Endodermal cell (in vitro differentiated cells): ENCODE data around the gene GPHN. TPM values are rescaled to one million over a fixed set of nuclear protein-coding genes. Genes with fewer than 3 reads are reported as not detected.
"Not testable (repeated sequence)": the region's sequence is repeated elsewhere in the genome, so short reads cannot be mapped to it uniquely, and the experiment has no call there.

Experiments
- DNase-seq: peaks from one replicate; pipeline ENCODE4 v3.0.0-alpha.2; 2017
- H3K27ac ChIP-seq: 2 replicates; pipeline ENCODE4 v1.5.1; 2013; ENCODE audit warnings: mild to moderate bottlenecking, low read depth, low read length, moderate library complexity
- H3K27me3 ChIP-seq: 2 replicates; pipeline ENCODE4 v1.6.1; 2013; ENCODE audit warnings: mild to moderate bottlenecking, low read length, moderate library complexity; ENCODE audit not compliant: insufficient read depth, control insufficient read depth, poor library complexity, severe bottlenecking
- H3K36me3 ChIP-seq: 2 replicates; pipeline ENCODE4 v1.7.0; 2013; ENCODE audit warnings: mild to moderate bottlenecking, low read length, moderate library complexity; ENCODE audit not compliant: control insufficient read depth, insufficient read depth
- H3K4me1 ChIP-seq: one replicate; pipeline ENCODE4 v1.7.0; 2013; ENCODE audit warnings: low read length; ENCODE audit not compliant: control insufficient read depth, insufficient read depth
- H3K4me3 ChIP-seq: 2 replicates; pipeline ENCODE4 v1.5.1; 2013; ENCODE audit warnings: mild to moderate bottlenecking, low read length, moderate library complexity
- H3K9ac ChIP-seq: 2 replicates; pipeline ENCODE4 v1.6.1; 2013; ENCODE audit warnings: mild to moderate bottlenecking, low read length, moderate library complexity; ENCODE audit not compliant: poor library complexity, severe bottlenecking; ENCODE audit errors: extremely low read depth
- H3K9me3 ChIP-seq: 2 replicates; pipeline ENCODE4 v1.6.1; 2013; ENCODE audit warnings: mild to moderate bottlenecking, low read length, moderate library complexity; ENCODE audit not compliant: control insufficient read depth
- H3K27ac Mint-ChIP-seq: 2 replicates; pipeline ENCODE4 v1.8.0; 2020; ENCODE audit warnings: mixed read lengths
- H3K27me3 Mint-ChIP-seq: 2 replicates; pipeline ENCODE4 v1.8.0; 2021; ENCODE audit warnings: mild to moderate bottlenecking, mixed read lengths; ENCODE audit not compliant: insufficient read depth
- H3K36me3 Mint-ChIP-seq: 2 replicates; pipeline ENCODE4 v1.8.0; 2020; ENCODE audit warnings: low read depth, mixed read lengths
- H3K4me1 Mint-ChIP-seq: 2 replicates; pipeline ENCODE4 v1.8.0; 2020; ENCODE audit warnings: mixed read lengths
- H3K4me3 Mint-ChIP-seq: 2 replicates; pipeline ENCODE4 v1.8.0; 2020; ENCODE audit warnings: mild to moderate bottlenecking, moderate library complexity, mixed read lengths
- H3K9me3 Mint-ChIP-seq: 2 replicates; pipeline ENCODE4 v1.8.0; 2020; ENCODE audit warnings: mild to moderate bottlenecking, mixed read lengths
- WGBS, 2 experiments: methylation state at CpG; one replicate each; pipeline versions ENCODE4 v1.1.5 to v1.1.7; 2013; ENCODE audit warnings: missing lambda C conversion rate in 2 of 2, mixed read lengths in 1 of 2; ENCODE audit not compliant: insufficient coverage in 1 of 2, insufficient read length in 1 of 2; 5-methylcytosine and 5-hydroxymethylcytosine counted together
- total RNA-seq, 2 donors: library from RNA; stranded (reverse); fragmentation: NEBNext Ultra II Directional in 1 of 2; extraction: Animal tissue kit (Norgen Biotek cat#: 25700) in 1 of 2; gene quantifications; 2 replicates in 1 of 2; 3 replicates in 1 of 2; pipeline ENCODE4 v1.2.1, GENCODE V29; 2021
- TF ChIP-seq, protein P1 (sequence below): fragments of 200-600 bp; sonication (generic); conservative IDR thresholded peaks from 2 replicates; pipeline ENCODE4 v1.5.0; 2021; ENCODE audit warnings: antibody characterized with exemption, mild to moderate bottlenecking

The GPHN gene
- total RNA-seq, 2 donors from 2014 or later, result 12.4 to 15.0 TPM

DNA sequence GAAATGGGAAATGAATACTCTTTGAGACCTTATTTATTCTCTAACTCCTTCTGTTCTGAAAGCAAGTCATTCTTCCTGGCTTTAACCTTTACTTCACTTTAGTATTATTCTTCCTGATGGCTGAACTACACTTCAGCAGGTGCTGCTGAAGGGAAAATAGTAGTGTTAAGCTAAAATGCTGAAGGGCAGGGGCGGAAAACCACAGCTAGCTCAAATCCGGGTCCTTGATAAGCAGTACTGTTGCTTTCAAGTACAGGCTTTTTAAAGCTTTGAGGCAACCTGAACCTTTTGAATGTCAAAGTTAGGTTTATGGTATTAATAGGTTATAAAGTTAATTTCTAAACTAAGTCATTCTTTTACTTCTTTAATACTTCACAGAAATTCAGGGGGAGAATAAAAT, 11.0 kb upstream of the GPHN start:
- 91% methylated on average over 2 of the region's 2 CpGs; no CpG with 5 or more reads in 1 of the 2 experiments for WGBS, 2 experiments
- H3K4me3 ChIP-seq, result no peak overlapping the region
- no peaks in the 10 kb centered on the region for H3K36me3 ChIP-seq
- H3K9me3 ChIP-seq, result no peaks in the 10 kb centered on the region
- H3K27ac ChIP-seq, result no peak overlapping the region
- DNase-seq, result no peak
- Mint-ChIP-seq H3K36me3 (no peaks in the 10 kb centered on the region), H3K4me1 (peaks cover 10% of the 10 kb centered on the region), H3K4me3 (no peak overlapping the region), H3K27me3 (peaks cover 16% of the 10 kb centered on the region), H3K27ac (no peak overlapping the region), H3K9me3 (no peaks in the 10 kb centered on the region)
- TF ChIP-seq, protein P1, sequence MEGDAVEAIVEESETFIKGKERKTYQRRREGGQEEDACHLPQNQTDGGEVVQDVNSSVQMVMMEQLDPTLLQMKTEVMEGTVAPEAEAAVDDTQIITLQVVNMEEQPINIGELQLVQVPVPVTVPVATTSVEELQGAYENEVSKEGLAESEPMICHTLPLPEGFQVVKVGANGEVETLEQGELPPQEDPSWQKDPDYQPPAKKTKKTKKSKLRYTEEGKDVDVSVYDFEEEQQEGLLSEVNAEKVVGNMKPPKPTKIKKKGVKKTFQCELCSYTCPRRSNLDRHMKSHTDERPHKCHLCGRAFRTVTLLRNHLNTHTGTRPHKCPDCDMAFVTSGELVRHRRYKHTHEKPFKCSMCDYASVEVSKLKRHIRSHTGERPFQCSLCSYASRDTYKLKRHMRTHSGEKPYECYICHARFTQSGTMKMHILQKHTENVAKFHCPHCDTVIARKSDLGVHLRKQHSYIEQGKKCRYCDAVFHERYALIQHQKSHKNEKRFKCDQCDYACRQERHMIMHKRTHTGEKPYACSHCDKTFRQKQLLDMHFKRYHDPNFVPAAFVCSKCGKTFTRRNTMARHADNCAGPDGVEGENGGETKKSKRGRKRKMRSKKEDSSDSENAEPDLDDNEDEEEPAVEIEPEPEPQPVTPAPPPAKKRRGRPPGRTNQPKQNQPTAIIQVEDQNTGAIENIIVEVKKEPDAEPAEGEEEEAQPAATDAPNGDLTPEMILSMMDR, result no peak
- no peak overlapping the region for H3K9ac ChIP-seq
- peaks cover 4% of the 10 kb centered on the region for H3K4me1 ChIP-seq
- H3K27me3 ChIP-seq, result no peaks in the 10 kb centered on the region

- TF ChIP-seq, protein P1, result no peak
- no peak for DNase-seq
- Histone ChIP-seq H3K27me3 (no peaks in the 10 kb centered on the region), H3K36me3 (no peaks in the 10 kb centered on the region), H3K4me3 (no peak overlapping the region), H3K9ac (no peak overlapping the region), H3K27ac (no peak overlapping the region), H3K4me1 (peaks cover 4% of the 10 kb centered on the region), H3K9me3 (peaks cover 7% of the 10 kb centered on the region)
- Mint-ChIP-seq H3K27ac (no peak overlapping the region), H3K27me3 (peaks cover 26% of the 10 kb centered on the region), H3K4me1 (peaks cover 10% of the 10 kb centered on the region), H3K9me3 (peaks cover 2% of the 10 kb centered on the region), H3K36me3 (no peaks in the 10 kb centered on the region), H3K4me3 (no peak overlapping the region)
- WGBS, 2 experiments, result 78 to 100% methylated on average over 1 to 3 of the region's 3 CpGs
Observed at GRCh38 chr14:66498311-66498710, 9.6 kb upstream of the GPHN start.

GRCh38 chr14:66501592-66501991, 6.4 kb upstream of the GPHN start:
- Histone ChIP-seq H3K4me1 (peaks cover 4% of the 10 kb centered on the region), H3K9ac (no peak overlapping the region), H3K36me3 (no peaks in the 10 kb centered on the region), H3K4me3 (no peak overlapping the region), H3K9me3 (peaks cover 36% of the 10 kb centered on the region), H3K27me3 (no peaks in the 10 kb centered on the region), H3K27ac (no peak overlapping the region)
- 93 to 94% methylated on average over 2 to 4 of the region's 4 CpGs for WGBS, 2 experiments
- no peak for DNase-seq
- Mint-ChIP-seq H3K36me3 (no peaks in the 10 kb centered on the region), H3K4me1 (peaks cover 10% of the 10 kb centered on the region), H3K27me3 (peaks cover 31% of the 10 kb centered on the region), H3K4me3 (no peak overlapping the region), H3K9me3 (peaks cover 14% of the 10 kb centered on the region), H3K27ac (no peak overlapping the region)
- TF ChIP-seq, protein P1, result no peak

GRCh38 chr14:66502836-66503235, 5.1 kb upstream of the GPHN start:
- H3K36me3 ChIP-seq, H3K4me3 Mint-ChIP-seq, H3K36me3 Mint-ChIP-seq, H3K4me3 ChIP-seq, H3K27ac Mint-ChIP-seq, H3K4me1 ChIP-seq, DNase-seq, H3K27me3 ChIP-seq, H3K27ac ChIP-seq, H3K9ac ChIP-seq: not testable (repeated sequence)
- WGBS, 2 experiments, result 91 to 93% methylated on average over 5 of the region's 5 CpGs
- Mint-ChIP-seq H3K9me3 (peaks cover 21% of the 10 kb centered on the region), H3K27me3 (peaks cover 32% of the 10 kb centered on the region), H3K4me1 (peaks cover 10% of the 10 kb centered on the region)
- peaks cover 37% of the 10 kb centered on the region for H3K9me3 ChIP-seq
